ENCODE results near the gene S100A12. TPM values are rescaled to one million over a fixed set of nuclear protein-coding genes. Genes with fewer than 3 reads are reported as not detected.

S100A12 gene
- total RNA-seq, 2 experiments from 2014 or later: not detected

DNA sequence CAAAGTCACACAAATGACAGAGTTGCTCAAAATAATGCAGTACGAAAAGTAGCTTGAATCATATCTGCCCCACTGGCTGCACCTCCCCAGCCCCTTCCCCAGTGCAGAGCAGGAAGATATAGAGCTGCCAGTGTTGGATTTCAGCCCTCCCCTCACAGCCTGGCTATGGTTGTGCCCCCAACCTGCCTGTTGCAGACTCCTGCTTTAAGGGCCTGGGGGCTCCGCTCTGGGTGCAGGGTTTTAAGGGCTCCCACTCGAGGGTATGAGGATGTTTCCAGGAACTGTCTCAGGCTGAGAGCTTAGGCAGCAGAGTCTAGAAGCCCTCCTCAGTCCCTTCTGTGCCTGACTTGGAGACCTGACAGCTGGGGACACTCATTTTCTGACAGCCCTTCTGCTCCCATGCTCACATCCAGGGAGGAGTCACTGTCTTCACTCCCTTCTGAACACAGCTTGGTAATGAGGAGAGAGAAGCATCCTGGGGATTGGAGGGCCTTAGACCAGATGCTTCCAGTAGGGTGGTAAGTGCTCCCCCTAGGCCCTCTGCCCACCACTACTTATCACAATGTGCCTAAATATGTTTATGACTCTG lies 13.1 kb downstream of the S100A12 start:
- DNase-seq: no peak
- H3K4me3 Mint-ChIP-seq: no peak overlapping the region
- H3K27me3 Mint-ChIP-seq (ENCODE audit: low read depth): no peaks in the 10 kb centered on the region
- intact Hi-C loops (cut with micrococcal nuclease): no loop called here
- CTCF ChIA-PET: interaction anchor here (0.6 to 3.6 kb wide), 2 partner anchors 10 to 59 kb away, joined by 3 to 16 read pairs; no protein-coding TSS in a partner anchor
- no peak overlapping the region for H3K27ac Mint-ChIP-seq
- no peaks in the 10 kb centered on the region for H3K36me3 Mint-ChIP-seq (ENCODE audit: low read depth)
- H3K9me3 Mint-ChIP-seq: no peaks in the 10 kb centered on the region
- H3K4me1 Mint-ChIP-seq (ENCODE audit: low read depth): peaks cover 11% of the 10 kb centered on the region

DNA sequence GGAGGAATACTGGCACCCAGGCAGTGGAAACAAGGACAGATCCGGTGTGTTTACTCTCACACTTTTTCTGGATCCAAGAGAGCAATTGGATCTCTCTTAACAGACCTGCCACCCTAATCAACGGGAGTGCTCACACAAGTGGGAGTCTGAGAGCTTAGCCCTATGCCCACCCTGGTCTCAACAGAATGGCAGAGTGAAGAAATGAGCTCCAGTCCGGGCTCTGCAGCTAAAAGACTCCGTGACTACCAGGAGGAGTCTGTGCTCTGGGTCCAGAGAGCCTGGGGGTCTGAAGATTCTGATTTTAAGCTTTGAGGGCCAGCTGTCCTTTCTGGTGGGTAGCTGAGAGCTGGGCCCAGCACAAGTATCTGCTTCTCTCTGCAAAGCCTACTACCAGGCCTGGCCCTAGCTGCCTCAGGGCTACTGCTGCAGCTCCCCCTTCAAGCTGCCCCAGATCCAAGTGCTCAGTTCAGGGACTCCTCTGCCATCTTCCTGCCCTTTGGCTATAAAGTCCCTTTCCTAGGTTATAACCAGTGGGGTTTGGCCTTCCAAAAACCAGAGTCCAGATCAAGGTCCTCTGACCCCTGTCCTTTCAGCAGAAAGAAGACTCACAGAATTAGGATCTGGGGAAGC lies 13.8 kb downstream of the S100A12 start:
- no peak overlapping the region for H3K4me3 Mint-ChIP-seq
- H3K27me3 Mint-ChIP-seq (ENCODE audit: low read depth): no peaks in the 10 kb centered on the region
- intact Hi-C loops (cut with micrococcal nuclease): no loop called here
- no peaks in the 10 kb centered on the region for H3K36me3 Mint-ChIP-seq (ENCODE audit: low read depth)
- no peaks in the 10 kb centered on the region for H3K9me3 Mint-ChIP-seq
- no peak for DNase-seq
- no peak overlapping the region for H3K27ac Mint-ChIP-seq
- peaks cover 18% of the 10 kb centered on the region for H3K4me1 Mint-ChIP-seq (ENCODE audit: low read depth)
- CTCF ChIA-PET: interaction anchor here (0.6 to 3.6 kb wide), 2 partner anchors 9 to 60 kb away, joined by 3 to 16 read pairs; no protein-coding TSS in a partner anchor

DNA sequence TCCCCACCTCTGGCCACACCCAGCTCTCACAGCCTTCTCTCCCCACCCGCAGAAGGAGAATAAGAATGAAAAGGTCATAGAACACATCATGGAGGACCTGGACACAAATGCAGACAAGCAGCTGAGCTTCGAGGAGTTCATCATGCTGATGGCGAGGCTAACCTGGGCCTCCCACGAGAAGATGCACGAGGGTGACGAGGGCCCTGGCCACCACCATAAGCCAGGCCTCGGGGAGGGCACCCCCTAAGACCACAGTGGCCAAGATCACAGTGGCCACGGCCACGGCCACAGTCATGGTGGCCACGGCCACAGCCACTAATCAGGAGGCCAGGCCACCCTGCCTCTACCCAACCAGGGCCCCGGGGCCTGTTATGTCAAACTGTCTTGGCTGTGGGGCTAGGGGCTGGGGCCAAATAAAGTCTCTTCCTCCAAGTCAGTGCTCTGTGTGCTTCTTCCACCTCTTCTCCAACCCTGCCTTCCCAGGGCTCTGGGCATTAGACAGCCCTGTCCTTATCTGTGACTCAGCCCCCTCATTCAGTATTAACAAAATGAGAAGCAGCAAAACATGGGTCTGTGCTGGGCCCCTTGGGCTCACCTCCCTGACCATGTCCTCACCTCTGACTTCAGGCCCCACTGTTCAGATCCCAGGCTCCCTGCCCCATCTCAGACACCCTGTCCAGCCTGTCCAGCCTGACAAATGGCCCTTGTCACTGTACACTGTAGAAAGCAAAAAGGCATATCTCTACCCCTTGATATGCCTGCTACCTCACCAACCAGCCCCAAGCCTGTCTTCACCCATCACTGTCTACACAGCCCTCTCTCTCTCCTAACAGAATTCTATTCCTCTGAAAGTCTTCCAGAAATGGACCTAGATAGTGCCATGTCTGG lies 14.6 kb downstream of the S100A12 start:
- H3K4me1 Mint-ChIP-seq (ENCODE audit: low read depth): peaks cover 20% of the 10 kb centered on the region
- no peak overlapping the region for H3K4me3 Mint-ChIP-seq
- H3K9me3 Mint-ChIP-seq: no peaks in the 10 kb centered on the region
- CTCF ChIA-PET: interaction anchor here (0.9 to 3.6 kb wide), 3 partner anchors 8 to 133 kb away, joined by 3 to 16 read pairs (median 7); no protein-coding TSS in a partner anchor
- H3K27ac Mint-ChIP-seq: no peak overlapping the region
- H3K27me3 Mint-ChIP-seq (ENCODE audit: low read depth): no peaks in the 10 kb centered on the region
- intact Hi-C loops (cut with micrococcal nuclease): no loop called here
- no peaks in the 10 kb centered on the region for H3K36me3 Mint-ChIP-seq (ENCODE audit: low read depth)
- DNase-seq: no peak

GRCh38 chr1:153360190-153360589 lies 15.2 kb downstream of the S100A12 start:
- no peaks in the 10 kb centered on the region for H3K36me3 Mint-ChIP-seq (ENCODE audit: low read depth)
- H3K27me3 Mint-ChIP-seq (ENCODE audit: low read depth): no peaks in the 10 kb centered on the region
- H3K27ac Mint-ChIP-seq: no peak overlapping the region
- no peak overlapping the region for H3K4me3 Mint-ChIP-seq
- no peaks in the 10 kb centered on the region for H3K9me3 Mint-ChIP-seq
- CTCF ChIA-PET: interaction anchor here (0.6 to 1.2 kb wide), 3 partner anchors 8 to 151 kb away, joined by 3 to 7 read pairs (median 3); no protein-coding TSS in a partner anchor
- DNase-seq: no peak
- intact Hi-C loops (cut with micrococcal nuclease): no loop called here
- H3K4me1 Mint-ChIP-seq (ENCODE audit: low read depth): peaks cover 20% of the 10 kb centered on the region

- no peak overlapping the region for H3K4me3 Mint-ChIP-seq
- no peak overlapping the region for H3K27ac Mint-ChIP-seq
- no peaks in the 10 kb centered on the region for H3K9me3 Mint-ChIP-seq
- H3K36me3 Mint-ChIP-seq (ENCODE audit: low read depth): no peaks in the 10 kb centered on the region
- H3K4me1 Mint-ChIP-seq (ENCODE audit: low read depth): peaks cover 19% of the 10 kb centered on the region
- intact Hi-C loops (cut with micrococcal nuclease): loop anchor here (10.0 kb wide), 1 partner anchor 416 kb away; the partner anchor contains the start of gene SLC27A3
- CTCF ChIA-PET: no interaction called here
- no peaks in the 10 kb centered on the region for H3K27me3 Mint-ChIP-seq (ENCODE audit: low read depth)
- no peak for DNase-seq
Measured at GRCh38 chr1:153359241-153359640, 16.2 kb downstream of the S100A12 start.

DNA sequence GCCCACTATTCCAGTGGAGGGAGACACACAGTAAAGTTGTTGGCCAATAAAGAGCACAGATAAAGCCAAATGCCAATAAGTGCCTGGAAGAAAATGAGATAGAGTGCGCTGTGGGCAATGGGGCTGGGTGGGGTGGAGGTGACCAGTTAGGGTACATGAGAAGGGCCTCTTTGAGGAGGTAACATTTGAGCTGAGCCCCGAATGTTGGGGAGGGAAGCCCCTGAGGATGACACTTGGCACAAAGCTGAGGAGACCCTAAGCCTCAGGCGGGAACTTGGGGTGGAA lies 16.8 kb downstream of the S100A12 start:
- no peak overlapping the region for H3K4me3 Mint-ChIP-seq
- no peaks in the 10 kb centered on the region for H3K27me3 Mint-ChIP-seq (ENCODE audit: low read depth)
- intact Hi-C loops (cut with micrococcal nuclease): loop anchor here (10.0 kb wide), 1 partner anchor 416 kb away; the partner anchor contains the start of gene SLC27A3
- H3K36me3 Mint-ChIP-seq (ENCODE audit: low read depth): no peaks in the 10 kb centered on the region
- no peak for DNase-seq
- H3K27ac Mint-ChIP-seq: no peak overlapping the region
- H3K4me1 Mint-ChIP-seq (ENCODE audit: low read depth): peaks cover 18% of the 10 kb centered on the region
- no peaks in the 10 kb centered on the region for H3K9me3 Mint-ChIP-seq
- CTCF ChIA-PET: interaction anchor here (0.7 to 2.4 kb wide), 4 partner anchors 10 to 136 kb away, joined by 3 to 35 read pairs (median 4); partner anchors contain the start of gene PGLYRP4

- Mint-ChIP-seq H3K27ac (peak within 1 kb of the TSS; percentile 0), H3K4me3 (peak within 1 kb of the TSS; percentile 6), H3K9me3 (no peaks in the 10 kb centered on the region), H3K27me3 (ENCODE audit: low read depth) (no peaks in the 10 kb centered on the region), H3K4me1 (ENCODE audit: low read depth) (peaks cover 18% of the 10 kb centered on the region), H3K36me3 (ENCODE audit: low read depth) (no peaks in the 10 kb centered on the region)
- intact Hi-C loops (cut with micrococcal nuclease): loop anchor here (10.0 kb wide), 1 partner anchor 417 kb away; the partner anchor contains the start of gene SLC27A3
- CTCF ChIA-PET: interaction anchor here (0.7 to 2.4 kb wide), 6 partner anchors 10 to 137 kb away, joined by 3 to 35 read pairs (median 4); partner anchors contain the start of gene PGLYRP4
- no peak for DNase-seq
Measured at GRCh38 chr1:153357853-153358690, 17.3 kb downstream of the S100A12 start, which contains the start of gene S100A9. Gene S100A9 (plus strand): TSS chr1:153357854. CDS start chr1:153358284, 430 bp downstream.

GRCh38 chr1:153357076-153357852 lies 18.2 kb downstream of the S100A12 start:
- CTCF ChIA-PET: interaction anchor here (0.6 to 2.4 kb wide), 4 partner anchors 30 to 138 kb away, joined by 3 to 35 read pairs (median 4); no protein-coding TSS in a partner anchor
- Mint-ChIP-seq H3K9me3 (no peaks in the 10 kb centered on the region), H3K4me3 (no peak overlapping the region), H3K4me1 (ENCODE audit: low read depth) (peaks cover 18% of the 10 kb centered on the region), H3K27me3 (ENCODE audit: low read depth) (no peaks in the 10 kb centered on the region), H3K27ac (peak overlapping the region; percentile 0), H3K36me3 (ENCODE audit: low read depth) (no peaks in the 10 kb centered on the region)
- intact Hi-C loops (cut with micrococcal nuclease): loop anchor here (10.0 kb wide), 1 partner anchor 418 kb away; the partner anchor contains the start of gene SLC27A3
- DNase-seq: peak; percentile 55

GRCh38 chr1:153356392-153357075 lies 18.9 kb downstream of the S100A12 start:
- H3K4me3 Mint-ChIP-seq: no peak overlapping the region
- H3K4me1 Mint-ChIP-seq (ENCODE audit: low read depth): peaks cover 18% of the 10 kb centered on the region
- intact Hi-C loops (cut with micrococcal nuclease): loop anchor here (10.0 kb wide), 1 partner anchor 418 kb away; the partner anchor contains the start of gene SLC27A3
- CTCF ChIA-PET: interaction anchor here (0.6 to 5.7 kb wide), 5 partner anchors 30 to 138 kb away, joined by 3 to 127 read pairs (median 5); no protein-coding TSS in a partner anchor
- H3K9me3 Mint-ChIP-seq: no peaks in the 10 kb centered on the region
- H3K27me3 Mint-ChIP-seq (ENCODE audit: low read depth): no peaks in the 10 kb centered on the region
- no peak for DNase-seq
- no peaks in the 10 kb centered on the region for H3K36me3 Mint-ChIP-seq (ENCODE audit: low read depth)
- no peak overlapping the region for H3K27ac Mint-ChIP-seq

- Mint-ChIP-seq H3K4me3 (no peak overlapping the region), H3K9me3 (no peaks in the 10 kb centered on the region), H3K27me3 (ENCODE audit: low read depth) (no peaks in the 10 kb centered on the region), H3K27ac (no peak overlapping the region), H3K4me1 (ENCODE audit: low read depth) (peaks cover 18% of the 10 kb centered on the region), H3K36me3 (ENCODE audit: low read depth) (no peaks in the 10 kb centered on the region)
- intact Hi-C loops (cut with micrococcal nuclease): loop anchor here (1.0 to 10.0 kb wide), 2 partner anchors 49 to 419 kb away; partner anchors contain the start of gene SLC27A3
- CTCF ChIA-PET: interaction anchor here (0.6 to 5.7 kb wide), 8 partner anchors 41 to 336 kb away, joined by 3 to 127 read pairs (median 4); no protein-coding TSS in a partner anchor
- peak; percentile 71 for DNase-seq
Measured at GRCh38 chr1:153355445-153356071, 19.9 kb downstream of the S100A12 start.

Data from activated naive CD4-positive, alpha-beta T cell treated with anti-CD3 and anti-CD28 coated beads for 36 hours (primary cell).